HepG2 (cell line): ENCODE data around the gene RNF5.

Experiments
- CHD4 ChIP-seq: fragments of 200-600 bp; sonication (generic); IDR thresholded peaks from 2 replicates; pipeline ENCODE4 v1.7.0; 2017; ENCODE audit warnings: mild to moderate bottlenecking, low read length, borderline replicate concordance
- CREB3 ChIP-seq: sonication (generic); formaldehyde crosslinking; IDR thresholded peaks from 2 replicates; pipeline ENCODE4 v1.5.0; 2020; ENCODE audit warnings: missing genetic modification reagents
- PBX2 ChIP-seq: IDR thresholded peaks from 2 replicates; pipeline ENCODE4 v1.6.1; 2016; ENCODE audit warnings: control low read depth
- POLR2AphosphoS2 ChIP-seq: IDR thresholded peaks from 2 replicates; pipeline ENCODE4 v1.6.1; 2011; ENCODE audit warnings: low read depth, low read length, improper control_type of control experiment
- ZNF264 ChIP-seq: sonication (generic); formaldehyde crosslinking; IDR thresholded peaks from 2 replicates; pipeline ENCODE4 v1.4.0; 2020; ENCODE audit warnings: missing genetic modification reagents
- ZNF383 ChIP-seq: sonication (generic); formaldehyde crosslinking; IDR thresholded peaks from 2 replicates; pipeline ENCODE4 v1.4.0; 2020; ENCODE audit warnings: missing genetic modification reagents, mild to moderate bottlenecking, borderline replicate concordance

- TF ChIP-seq ZNF264 (CRISPR knock-in tag), result no peak
- no peak for TF ChIP-seq POLR2AphosphoS2
- no peak for TF ChIP-seq CREB3 (CRISPR knock-in tag)
- TF ChIP-seq CHD4, result no peak
- TF ChIP-seq ZNF383 (CRISPR knock-in tag), result no peak
- TF ChIP-seq PBX2 (CRISPR knock-in tag), result no peak
These were observed 38.1 kb downstream of the RNF5 start for GRCh38 chr6:32216285-32216684.
